Stomach (tissue), 9 donors: Measurements from ENCODE around the gene CDH15. TPM values are rescaled to one million over a fixed set of nuclear protein-coding genes. Genes with fewer than 3 reads are reported as not detected.
"Not testable (repeated sequence)": the region's sequence is repeated elsewhere in the genome, so short reads cannot be mapped to it uniquely, and the experiment has no call there.

Experiments used
- DNase-seq, 2 donors: peaks; one replicate each; pipeline versions ENCODE4 v3.0.0 to v3.0.0-alpha.2; 2013 to 2019
- H3K27ac ChIP-seq, 5 donors: fragments of 200-600 bp in 4 of 5; sonication (generic) in 4 of 5; one replicate each; pipeline ENCODE4 v1.5.1; 2013 to 2019; ENCODE audit warnings: mild to moderate bottlenecking in 1 of 5, moderate library complexity in 1 of 5
- H3K27me3 ChIP-seq, 3 donors: fragments of 200-600 bp; sonication (generic); one replicate each; pipeline ENCODE4 v1.5.1; 2017 to 2019; ENCODE audit warnings: mixed run types in 1 of 3
- H3K36me3 ChIP-seq, 4 donors: fragments of 200-600 bp; sonication (generic); 1 replicate in 3 of 4; 2 replicates in 1 of 4; pipeline ENCODE4 v1.5.1; 2016 to 2019
- H3K4me1 ChIP-seq, 4 donors: fragments of 200-600 bp; sonication (generic); one replicate each; pipeline ENCODE4 v1.5.1; 2016 to 2019
- H3K4me3 ChIP-seq, 4 donors: fragments of 200-600 bp; sonication (generic) in 3 of 4; one replicate each; pipeline ENCODE4 v1.5.1; 2016 to 2019; ENCODE audit warnings: mild to moderate bottlenecking in 1 of 4
- H3K9me3 ChIP-seq, 4 donors: fragments of 200-600 bp; sonication (generic); one replicate each; pipeline ENCODE4 v1.5.1; 2016 to 2019
- EP300 ChIP-seq: sonication (generic); formaldehyde crosslinking; IDR thresholded peaks from one replicate; pipeline ENCODE4 v1.6.1; 2017; ENCODE audit warnings: antibody characterized with exemption
- POLR2A ChIP-seq, 4 donors: fragments of 450-650 bp; IDR thresholded peaks; one replicate each; pipeline ENCODE4 v1.6.1; 2016; ENCODE audit warnings: antibody characterized with exemption in 4 of 4, control low read depth in 2 of 4, mild to moderate bottlenecking in 1 of 4, moderate library complexity in 1 of 4
- POLR2AphosphoS5 ChIP-seq, 3 donors: sonication (generic); formaldehyde crosslinking; IDR thresholded peaks; one replicate each; pipeline ENCODE4 v1.6.1; 2016; ENCODE audit warnings: antibody characterized with exemption in 3 of 3
- WGBS, 5 donors: extraction: QIAGEN DNeasy Blood & Tissue Kit in 3 of 5; methylation state at CpG; one replicate each; pipeline versions ENCODE4 v1.1.5 to v1.1.7; 2013 to 2018; 5-methylcytosine and 5-hydroxymethylcytosine counted together
- intact Hi-C: fragments of 100-400 bp; cut with DNase I; formaldehyde crosslinking; loops from one replicate; pipeline ENCODE4 v1.15.1; 2023; ENCODE audit warnings: low total_unique reads
- polyA plus RNA-seq, 3 donors: library from polyadenylated mRNA; stranded (reverse); fragments of 200-250 nt; gene quantifications; one replicate each; pipeline ENCODE4 v1.2.3, GENCODE V29; 2013
- total RNA-seq, 5 donors: library from RNA; depleted of rRNA; stranded (reverse); fragments of >200 nt; gene quantifications; one replicate each; pipeline versions ENCODE4 v1.1.0 to v1.2.3, GENCODE V29; 2014 to 2016
- TF ChIP-seq, protein P1 (sequence below), 7 experiments: fragments of 450-650 bp in 4 of 7; fragments of 200-600 bp in 3 of 7; sonication (generic) in 3 of 7; IDR thresholded peaks; one replicate each; pipeline ENCODE4 v1.5.1; 2016 to 2019; ENCODE audit warnings: antibody characterized with exemption in 7 of 7, control low read depth in 2 of 7, mild to moderate bottlenecking in 1 of 7
- donor health status: healthy with polysubstance abuse.
- donor health status: Bipolar disorder and iron deficiency.
- donor health status: healthy.

Gene CDH15
- total and polyA plus RNA-seq, 8 donors: 0.20 to 0.31 TPM; not detected in 6

DNA sequence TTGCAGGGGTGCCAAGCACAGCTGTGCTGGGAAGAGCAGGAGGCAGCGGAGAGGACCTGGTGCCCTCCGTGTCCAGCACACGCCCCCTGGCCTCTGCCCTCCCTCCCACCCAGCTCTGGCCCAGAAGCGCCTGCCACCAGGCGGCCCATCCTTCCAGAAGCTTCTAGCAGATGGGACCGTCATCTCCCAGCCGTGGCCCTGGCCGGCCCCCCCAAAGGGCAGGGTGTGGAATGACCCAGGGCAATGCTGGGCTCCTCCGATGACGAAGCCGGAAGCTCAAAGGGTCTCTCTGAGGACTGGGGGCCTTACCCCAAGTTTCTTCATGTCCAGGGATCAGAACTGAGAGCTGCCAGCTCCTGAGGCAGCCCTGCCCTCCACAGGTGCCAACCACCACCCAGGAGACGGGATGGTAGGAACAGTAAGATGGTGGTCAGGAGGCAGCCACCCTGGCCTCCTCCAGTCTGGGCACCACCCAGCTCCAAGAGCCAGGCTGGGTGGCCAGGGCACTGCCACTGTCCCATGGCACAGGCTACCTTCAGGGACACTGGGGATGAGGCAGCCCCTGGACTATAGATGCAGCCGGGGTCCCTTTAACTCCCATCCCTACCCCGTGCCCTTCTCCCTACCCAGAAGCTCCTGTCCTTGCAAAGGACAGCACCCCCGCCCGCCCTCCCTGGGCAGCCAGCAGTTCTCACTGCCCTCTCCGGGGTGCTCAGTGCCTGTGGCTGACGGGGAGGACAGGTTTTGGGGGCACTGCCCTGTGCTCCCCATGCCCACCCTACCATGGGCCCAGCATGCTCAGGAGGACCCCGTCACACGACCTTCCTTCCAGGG lies 6.5 kb upstream of the CDH15 start:
- no peak overlapping the region for H3K27ac ChIP-seq
- no peaks in the 10 kb centered on the region for H3K9me3 ChIP-seq
- H3K36me3 ChIP-seq: no peaks in the 10 kb centered on the region
- H3K4me1 ChIP-seq: peaks cover 7 to 11% (median 9%) of the 10 kb centered on the region in 4 donors
- H3K4me3 ChIP-seq: no peak overlapping the region
- intact Hi-C loops: loop anchor here (5.0 kb wide), 1 partner anchor 223 kb away; no protein-coding TSS in a partner anchor
- no peak for DNase-seq
- no peak for TF ChIP-seq POLR2A (IDR thresholded peaks at IDR 0.05)
- no peak for TF ChIP-seq EP300
- TF ChIP-seq, protein P1, sequence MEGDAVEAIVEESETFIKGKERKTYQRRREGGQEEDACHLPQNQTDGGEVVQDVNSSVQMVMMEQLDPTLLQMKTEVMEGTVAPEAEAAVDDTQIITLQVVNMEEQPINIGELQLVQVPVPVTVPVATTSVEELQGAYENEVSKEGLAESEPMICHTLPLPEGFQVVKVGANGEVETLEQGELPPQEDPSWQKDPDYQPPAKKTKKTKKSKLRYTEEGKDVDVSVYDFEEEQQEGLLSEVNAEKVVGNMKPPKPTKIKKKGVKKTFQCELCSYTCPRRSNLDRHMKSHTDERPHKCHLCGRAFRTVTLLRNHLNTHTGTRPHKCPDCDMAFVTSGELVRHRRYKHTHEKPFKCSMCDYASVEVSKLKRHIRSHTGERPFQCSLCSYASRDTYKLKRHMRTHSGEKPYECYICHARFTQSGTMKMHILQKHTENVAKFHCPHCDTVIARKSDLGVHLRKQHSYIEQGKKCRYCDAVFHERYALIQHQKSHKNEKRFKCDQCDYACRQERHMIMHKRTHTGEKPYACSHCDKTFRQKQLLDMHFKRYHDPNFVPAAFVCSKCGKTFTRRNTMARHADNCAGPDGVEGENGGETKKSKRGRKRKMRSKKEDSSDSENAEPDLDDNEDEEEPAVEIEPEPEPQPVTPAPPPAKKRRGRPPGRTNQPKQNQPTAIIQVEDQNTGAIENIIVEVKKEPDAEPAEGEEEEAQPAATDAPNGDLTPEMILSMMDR (IDR thresholded peaks at IDR 0.05): no peak
- no peak for TF ChIP-seq POLR2AphosphoS5 (IDR thresholded peaks at IDR 0.05)
- 70 to 83% (median 75%) methylated on average over 11 to 20 of the region's 20 CpGs for WGBS, 5 donors
- peaks cover 0 to 88% (median 46%) of the 10 kb centered on the region in 3 donors for H3K27me3 ChIP-seq

DNA sequence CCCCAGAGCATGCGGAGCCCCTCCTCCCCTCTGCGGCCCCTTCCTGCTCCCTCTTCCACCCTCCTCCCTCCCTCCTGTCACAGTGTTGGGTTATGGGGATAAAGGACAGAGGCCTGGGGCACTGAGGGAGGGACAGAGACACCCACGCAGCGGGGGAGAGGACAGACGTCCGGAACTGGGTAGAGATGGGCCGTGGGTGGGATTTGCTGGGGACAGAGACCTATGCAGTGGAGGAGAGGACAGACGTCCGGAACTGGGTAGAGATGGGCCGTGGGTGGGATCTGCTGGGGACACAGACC lies 5.9 kb upstream of the CDH15 start:
- intact Hi-C loops: loop anchor here (5.0 kb wide), 1 partner anchor 223 kb away; no protein-coding TSS in a partner anchor
- not testable (repeated sequence) for H3K9me3 ChIP-seq, H3K27ac ChIP-seq, DNase-seq, H3K4me3 ChIP-seq, H3K36me3 ChIP-seq
- 73 to 79% (median 77%) methylated on average over 6 to 10 of the region's 10 CpGs for WGBS, 5 donors
- Histone ChIP-seq H3K27me3 (peaks cover 0 to 90% (median 51%) of the 10 kb centered on the region in 3 donors), H3K4me1 (peaks cover 12 to 17% (median 15%) of the 10 kb centered on the region in 4 donors)

DNA sequence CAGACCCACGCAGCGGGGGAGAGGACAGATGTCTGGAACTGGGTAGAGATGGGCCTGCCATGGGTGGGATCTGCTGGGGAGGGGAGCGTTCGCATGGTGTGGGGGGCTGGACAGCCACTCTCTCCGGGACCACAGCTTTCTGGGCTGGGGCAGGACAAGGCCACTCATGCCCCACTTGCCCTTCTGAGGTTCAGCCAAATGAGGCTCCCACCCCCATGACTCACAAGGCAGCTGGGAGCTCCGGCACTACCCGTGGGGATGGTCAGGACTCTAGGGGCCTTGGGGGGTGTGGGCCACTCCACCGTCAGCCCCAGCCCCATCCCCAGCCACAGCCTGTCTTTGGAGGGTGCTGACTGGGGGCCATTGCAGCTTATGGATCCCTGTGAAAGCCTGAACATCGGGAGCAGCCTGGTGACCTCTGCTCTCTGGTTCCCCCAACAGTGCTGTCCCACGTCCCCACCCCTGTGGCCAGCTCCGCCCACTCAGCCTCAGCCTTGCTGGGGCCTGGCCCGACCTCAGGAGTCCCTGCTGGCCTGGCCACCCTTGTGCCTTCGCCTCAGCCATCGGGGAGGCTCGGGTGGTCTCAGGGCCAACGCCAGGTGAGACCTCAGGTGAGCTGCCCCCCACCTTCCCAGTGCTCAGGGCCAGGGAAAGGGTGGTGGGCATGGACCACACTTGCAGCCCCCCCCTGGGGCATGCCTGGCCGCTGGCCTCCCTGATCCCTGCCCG lies 4.7 kb upstream of the CDH15 start:
- TF ChIP-seq EP300 (no peak), POLR2A (IDR thresholded peaks at IDR 0.05) (no peak), POLR2AphosphoS5 (IDR thresholded peaks at IDR 0.05) (no peak)
- TF ChIP-seq, protein P1 (IDR thresholded peaks at IDR 0.05): no peak
- Histone ChIP-seq H3K4me3 (no peak overlapping the region), H3K27ac (no peak overlapping the region), H3K9me3 (no peaks in the 10 kb centered on the region), H3K4me1 (peaks cover 23 to 29% (median 27%) of the 10 kb centered on the region in 4 donors), H3K36me3 (no peaks in the 10 kb centered on the region), H3K27me3 (peaks cover 0 to 90% (median 50%) of the 10 kb centered on the region in 3 donors)
- 58 to 61% (median 59%) methylated on average over 12 to 18 of the region's 18 CpGs for WGBS, 5 donors
- DNase-seq: no peak
- intact Hi-C loops: loop anchor here (5.0 kb wide), 1 partner anchor 225 kb away; no protein-coding TSS in a partner anchor

DNA sequence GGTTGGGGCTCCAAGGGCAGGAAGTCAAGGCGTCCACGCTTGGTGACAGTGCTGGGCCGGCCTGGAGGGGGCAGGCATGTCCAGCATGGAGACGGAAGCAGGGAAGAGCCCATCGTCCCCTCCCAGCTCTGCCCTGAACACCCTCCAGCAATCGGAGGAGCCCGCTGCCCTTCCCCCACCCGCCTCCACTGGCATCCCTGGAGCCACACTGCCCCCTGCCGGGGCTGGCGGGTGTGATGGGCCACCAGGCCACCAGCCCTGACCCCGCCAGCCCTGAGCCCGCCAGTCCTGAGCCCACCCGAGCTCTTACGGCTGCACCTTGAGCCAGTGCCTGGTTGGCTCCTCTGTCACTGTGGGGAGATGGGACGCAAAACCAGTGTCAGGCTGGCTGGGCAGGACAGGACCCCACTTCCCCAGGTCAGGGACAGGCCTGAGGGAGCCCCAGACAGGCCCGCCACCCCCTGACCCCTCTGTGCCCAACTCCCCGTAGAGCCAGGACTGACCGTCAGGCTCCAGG lies 4.1 kb upstream of the CDH15 start:
- 12 to 70% (median 19%) methylated on average over 3 to 18 of the region's 18 CpGs for WGBS, 5 donors
- TF ChIP-seq EP300: no peak
- TF ChIP-seq POLR2AphosphoS5 (IDR thresholded peaks at IDR 0.05): peak in 1 of 3 donors; percentile 31
- TF ChIP-seq, protein P1 (IDR thresholded peaks at IDR 0.05): peak in 5 of 7 experiments; percentile 60 to 93 (median 88)
- Histone ChIP-seq H3K4me3 (no peak overlapping the region), H3K9me3 (no peaks in the 10 kb centered on the region), H3K27ac (no peak overlapping the region), H3K4me1 (peaks cover 23 to 32% (median 29%) of the 10 kb centered on the region in 4 donors), H3K27me3 (peaks cover 0 to 90% (median 50%) of the 10 kb centered on the region in 3 donors), H3K36me3 (no peaks in the 10 kb centered on the region)
- intact Hi-C loops: loop anchor here (5.0 kb wide), 1 partner anchor 225 kb away; no protein-coding TSS in a partner anchor
- peak; percentile 90 to 91 for DNase-seq
